Mesothelial cell of epicardium (in vitro differentiated cells): ENCODE measurements around the gene YJEFN3. TPM values are rescaled to one million over a fixed set of nuclear protein-coding genes. Genes with fewer than 3 reads are reported as not detected.

Experiments used
- DNase-seq, 2 experiments: peaks; one replicate each; pipeline ENCODE4 v3.0.0; 2021; ENCODE audit warnings: low spot score in 2 of 2; ENCODE audit not compliant: unreplicated experiment in 2 of 2
- H3K27ac Mint-ChIP-seq: 2 replicates; pipeline ENCODE4 v1.8.0; 2021; ENCODE audit warnings: mixed read lengths
- H3K27me3 Mint-ChIP-seq: 2 replicates; pipeline ENCODE4 v1.8.0; 2021; ENCODE audit warnings: low read depth, mixed read lengths
- H3K36me3 Mint-ChIP-seq: 2 replicates; pipeline ENCODE4 v1.8.0; 2021; ENCODE audit warnings: mixed read lengths
- H3K4me1 Mint-ChIP-seq: 2 replicates; pipeline ENCODE4 v1.8.0; 2021; ENCODE audit warnings: mixed read lengths
- H3K4me3 Mint-ChIP-seq: 2 replicates; pipeline ENCODE4 v1.8.0; 2021; ENCODE audit warnings: mild to moderate bottlenecking, moderate library complexity, mixed read lengths
- H3K9me3 Mint-ChIP-seq: 2 replicates; pipeline ENCODE4 v1.8.0; 2021; ENCODE audit warnings: mixed read lengths
- CTCF ChIP-seq: fragments of 200-600 bp; sonication (generic); IDR thresholded peaks from one replicate; pipeline ENCODE4 v1.5.0; 2021; ENCODE audit warnings: antibody characterized with exemption; ENCODE audit not compliant: unreplicated experiment
- total RNA-seq: library from RNA; stranded (reverse); gene quantifications from 3 replicates; pipeline ENCODE4 v1.2.1, GENCODE V29; 2021

The YJEFN3 gene
- total RNA-seq, 1 donor from 2014 or later = 22.6 TPM

GRCh38 chr19:19529783-19530422, 1.2 kb downstream of the YJEFN3 start:
- no peak for DNase-seq
- Mint-ChIP-seq H3K27ac (no peak overlapping the region), H3K9me3 (no peaks in the 10 kb centered on the region), H3K4me1 (peaks cover 23% of the 10 kb centered on the region), H3K4me3 (no peak overlapping the region), H3K36me3 (peaks cover 1% of the 10 kb centered on the region), H3K27me3 (no peaks in the 10 kb centered on the region)
- no peak for TF ChIP-seq CTCF

DNA sequence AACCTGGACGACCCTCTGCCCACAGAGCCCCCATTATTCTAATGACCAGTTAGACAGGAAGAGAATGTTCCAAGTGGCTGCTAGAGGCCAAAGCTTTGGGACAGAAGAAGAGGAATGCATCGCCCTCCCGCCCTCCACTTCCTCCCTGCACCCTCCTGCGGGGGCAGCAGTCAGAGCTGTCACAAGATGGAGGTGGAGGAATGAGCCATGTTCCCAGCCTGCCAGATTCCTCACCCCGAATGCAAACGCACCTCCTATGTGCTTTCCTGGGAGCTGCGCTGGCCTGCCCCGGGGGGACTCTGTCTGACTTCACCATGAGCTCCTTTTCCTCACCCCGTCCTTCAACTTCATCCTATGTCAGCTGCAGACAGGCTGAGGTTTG, 1.7 kb downstream of the YJEFN3 start:
- no peaks in the 10 kb centered on the region for H3K9me3 Mint-ChIP-seq
- peaks cover 23% of the 10 kb centered on the region for H3K4me1 Mint-ChIP-seq
- no peak for TF ChIP-seq CTCF
- peaks cover 1% of the 10 kb centered on the region for H3K36me3 Mint-ChIP-seq
- H3K4me3 Mint-ChIP-seq = no peak overlapping the region
- H3K27ac Mint-ChIP-seq = no peak overlapping the region
- no peak for DNase-seq
- H3K27me3 Mint-ChIP-seq = no peaks in the 10 kb centered on the region

- TF ChIP-seq CTCF = no peak
- Mint-ChIP-seq H3K4me1 (peaks cover 23% of the 10 kb centered on the region), H3K4me3 (no peak overlapping the region), H3K27ac (no peak overlapping the region), H3K27me3 (no peaks in the 10 kb centered on the region), H3K9me3 (no peaks in the 10 kb centered on the region), H3K36me3 (peaks cover 1% of the 10 kb centered on the region)
- no peak for DNase-seq
Measured at GRCh38 chr19:19530889-19531288, 2.2 kb downstream of the YJEFN3 start.

DNA sequence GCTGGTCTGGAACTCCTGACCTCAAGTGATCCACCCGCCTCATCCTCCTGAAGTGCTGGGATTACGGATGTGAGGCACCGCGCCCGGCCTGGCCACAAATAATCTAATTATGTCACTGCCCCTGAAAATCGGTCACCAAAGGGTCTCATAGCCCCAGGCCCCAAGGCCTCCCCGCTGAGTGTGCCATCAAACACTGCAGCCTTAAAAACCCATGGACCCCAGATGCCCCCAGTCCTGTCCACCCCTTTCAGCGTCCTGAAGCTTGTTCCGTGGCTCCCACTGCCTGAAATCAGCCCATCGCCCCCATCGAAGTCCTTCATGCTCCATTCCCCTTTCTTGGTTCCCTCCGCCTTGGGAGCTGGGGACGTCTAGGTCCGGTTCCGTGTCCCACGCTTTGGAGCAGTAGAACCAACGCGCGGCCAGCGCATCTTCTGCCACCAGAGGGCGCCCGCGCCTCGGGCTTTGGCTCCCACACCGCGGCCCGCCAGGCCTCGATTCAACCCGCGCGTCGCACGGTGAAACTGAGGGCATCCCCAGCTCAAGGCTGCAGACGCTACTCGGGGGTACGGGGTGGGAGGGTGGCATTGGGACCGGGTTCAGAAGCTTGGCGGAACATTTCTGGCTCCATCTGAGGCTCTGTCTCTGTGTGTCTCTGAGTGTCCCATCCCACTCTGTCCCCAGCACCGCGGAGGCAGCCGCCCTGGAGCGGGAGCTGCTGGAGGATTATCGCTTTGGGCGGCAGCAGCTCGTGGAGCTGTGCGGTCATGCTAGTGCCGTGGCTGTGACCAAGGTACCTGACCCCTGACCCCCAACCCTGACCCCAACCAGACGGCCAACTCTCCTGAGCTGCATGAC, 3.5 kb downstream of the YJEFN3 start:
- Mint-ChIP-seq H3K36me3 (peaks cover 1% of the 10 kb centered on the region), H3K9me3 (no peaks in the 10 kb centered on the region), H3K27me3 (no peaks in the 10 kb centered on the region), H3K27ac (peak overlapping the region; percentile 60), H3K4me1 (peaks cover 23% of the 10 kb centered on the region), H3K4me3 (peak overlapping the region; percentile 10)
- DNase-seq = peak; percentile 73 to 90
- peak; percentile 92 for TF ChIP-seq CTCF

DNA sequence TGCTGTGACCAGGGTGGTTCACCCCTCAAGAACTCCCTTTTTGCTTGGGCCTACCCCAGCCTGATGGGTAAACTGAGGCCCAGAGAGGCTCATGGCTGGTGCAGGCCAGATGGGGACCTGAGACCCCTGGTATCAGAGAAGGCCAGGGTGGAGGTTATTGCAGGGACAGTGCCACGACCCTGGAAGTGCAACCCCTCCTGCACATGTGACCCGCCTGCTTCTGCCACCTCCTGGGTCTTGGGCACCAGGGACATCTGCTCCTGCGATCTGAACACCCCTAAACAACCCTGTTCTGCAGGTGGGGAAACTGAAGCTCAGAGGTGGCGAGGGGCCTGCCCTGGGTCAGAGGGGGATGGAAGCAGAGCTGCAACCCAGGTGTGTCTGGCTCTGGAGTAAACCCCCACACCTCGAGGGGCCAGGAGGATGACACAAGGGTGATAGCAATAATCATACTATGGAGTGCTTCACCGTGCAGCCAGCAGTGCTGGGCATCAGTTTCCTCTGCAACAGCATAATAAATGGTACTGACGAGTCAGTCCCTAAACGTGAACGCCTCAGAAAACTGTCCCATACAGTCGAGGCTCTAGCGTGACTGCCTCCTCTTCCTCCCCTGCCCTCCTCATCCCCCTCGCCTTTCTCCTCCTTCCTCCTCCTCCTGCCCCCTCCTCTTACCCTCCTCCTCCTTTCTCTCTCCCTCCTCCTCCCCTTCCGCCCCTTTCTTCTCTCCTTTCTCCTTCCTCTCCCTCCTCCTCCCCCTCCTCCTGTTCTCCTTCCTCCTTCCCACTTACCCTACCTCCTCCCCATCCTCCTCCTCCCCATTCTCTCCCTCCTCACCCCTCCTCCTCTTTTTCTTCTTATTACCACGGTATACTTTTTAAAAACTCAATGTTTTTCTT, 4.3 kb downstream of the YJEFN3 start:
- no peak for TF ChIP-seq CTCF
- H3K9me3 Mint-ChIP-seq = no peaks in the 10 kb centered on the region
- no peak overlapping the region for H3K27ac Mint-ChIP-seq
- H3K27me3 Mint-ChIP-seq = no peaks in the 10 kb centered on the region
- peaks cover 23% of the 10 kb centered on the region for H3K4me1 Mint-ChIP-seq
- H3K36me3 Mint-ChIP-seq = peaks cover 1% of the 10 kb centered on the region
- H3K4me3 Mint-ChIP-seq = no peak overlapping the region
- no peak for DNase-seq
